SIG-M5 treated with dmso at 0.1 percent for 504 hours (cell line): ENCODE measurements around the gene CNST.
"Not testable (repeated sequence)": the region's sequence is repeated elsewhere in the genome, so short reads cannot be mapped to it uniquely, and the experiment has no call there.

Experiments used
- DNase-seq: peaks from one replicate; lab custom pipeline; 2025; ENCODE audit not compliant: unreplicated experiment; lab: John Stamatoyannopoulos, UW

Gene CNST

GRCh38 chr1:246613096-246613758 lies 47.0 kb downstream of the CNST start:
- no peak for DNase-seq

- no peak for DNase-seq
Observed at GRCh38 chr1:246617156-246617555, 50.9 kb downstream of the CNST start.

- no peak for DNase-seq
Observed at GRCh38 chr1:246617768-246618167, 51.5 kb downstream of the CNST start.

- no peak for DNase-seq
Observed at GRCh38 chr1:246618240-246618808, 52.1 kb downstream of the CNST start.

GRCh38 chr1:246622035-246622652 lies 55.9 kb downstream of the CNST start:
- no peak for DNase-seq

GRCh38 chr1:246624091-246624490 lies 57.8 kb downstream of the CNST start:
- DNase-seq: no peak

GRCh38 chr1:246629030-246629429 lies 62.8 kb downstream of the CNST start:
- no peak for DNase-seq

GRCh38 chr1:246629976-246630375 lies 63.7 kb downstream of the CNST start:
- no peak for DNase-seq

GRCh38 chr1:246631426-246631825 lies 65.2 kb downstream of the CNST start:
- DNase-seq: no peak

- no peak for DNase-seq
Observed at GRCh38 chr1:246632281-246633168, 66.3 kb downstream of the CNST start.

- DNase-seq: not testable (repeated sequence)
Observed at GRCh38 chr1:246634659-246635058, 68.4 kb downstream of the CNST start.

- no peak for DNase-seq
Observed at GRCh38 chr1:246638941-246639655, 72.8 kb downstream of the CNST start.

GRCh38 chr1:246639732-246640131 lies 73.5 kb downstream of the CNST start:
- DNase-seq: no peak

- DNase-seq: no peak
Observed at GRCh38 chr1:246640747-246641146, 74.5 kb downstream of the CNST start.

GRCh38 chr1:246641394-246641793 lies 75.1 kb downstream of the CNST start:
- DNase-seq: no peak

- no peak for DNase-seq
Observed at GRCh38 chr1:246642719-246643118, 76.5 kb downstream of the CNST start.

- DNase-seq: no peak
Observed at GRCh38 chr1:246647113-246647512, 80.9 kb downstream of the CNST start.

GRCh38 chr1:246647513-246647912 lies 81.3 kb downstream of the CNST start:
- DNase-seq: no peak

GRCh38 chr1:246651012-246651695 lies 84.9 kb downstream of the CNST start:
- no peak for DNase-seq

GRCh38 chr1:246658567-246658966 lies 92.3 kb downstream of the CNST start:
- no peak for DNase-seq
